Germinal center (tissue), 1 donor: ENCODE results near the gene ELAPOR2.
"Not testable (repeated sequence)": the region's sequence is repeated elsewhere in the genome, so short reads cannot be mapped to it uniquely, and the experiment has no call there.

Experiments used
- DNase-seq: peaks from one replicate; pipeline ENCODE4 v3.0.0; 2012; ENCODE audit warnings: mixed read lengths, low spot score

Gene ELAPOR2

DNA sequence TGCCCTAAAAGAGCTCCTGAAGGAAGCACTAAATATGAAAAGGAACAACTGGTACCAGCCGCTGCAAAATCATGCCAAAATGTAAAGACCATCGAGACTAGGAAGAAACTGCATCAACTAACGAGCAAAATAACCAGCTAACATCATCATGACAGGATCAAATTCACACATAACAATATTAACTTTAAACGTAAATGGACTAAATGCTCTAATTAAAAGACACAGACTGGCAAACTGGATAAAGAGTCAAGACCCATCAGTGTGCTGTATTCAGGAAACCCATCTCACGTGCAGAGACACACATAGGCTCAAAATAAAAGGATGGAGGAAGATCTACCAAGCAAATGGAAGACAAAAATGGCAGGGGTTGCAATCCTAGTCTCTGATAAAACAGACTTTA lies 17.9 kb downstream of the ELAPOR2 start:
- not testable (repeated sequence) for DNase-seq

DNA sequence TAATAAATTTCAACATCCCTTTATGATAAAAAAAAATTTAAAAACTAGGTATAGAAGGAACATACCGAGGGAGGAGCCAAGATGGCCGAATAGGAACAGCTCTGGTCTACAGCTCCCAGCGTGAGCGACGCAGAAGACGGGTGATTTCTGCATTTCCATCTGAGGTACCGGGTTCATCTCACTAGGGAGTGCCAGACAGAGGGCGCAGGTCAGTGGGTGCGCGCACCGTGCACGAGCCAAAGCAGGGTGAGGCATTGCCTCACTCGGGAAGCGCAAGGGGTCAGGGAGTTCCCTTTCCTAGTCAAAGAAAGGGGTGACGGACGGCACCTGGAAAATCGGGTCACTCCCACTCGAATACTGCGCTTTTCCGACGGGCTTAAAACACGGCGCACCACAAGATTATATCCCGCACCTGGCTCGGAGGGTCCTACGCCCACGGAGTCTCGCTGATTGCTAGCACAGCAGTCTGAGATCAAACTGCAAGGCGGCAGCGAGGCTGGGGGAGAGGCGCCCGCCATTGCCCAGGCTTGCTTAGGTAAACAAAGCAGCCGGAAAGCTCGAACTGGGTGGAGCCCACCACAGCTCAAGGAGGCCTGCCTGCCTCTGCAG lies 19.7 kb downstream of the ELAPOR2 start:
- not testable (repeated sequence) for DNase-seq

DNA sequence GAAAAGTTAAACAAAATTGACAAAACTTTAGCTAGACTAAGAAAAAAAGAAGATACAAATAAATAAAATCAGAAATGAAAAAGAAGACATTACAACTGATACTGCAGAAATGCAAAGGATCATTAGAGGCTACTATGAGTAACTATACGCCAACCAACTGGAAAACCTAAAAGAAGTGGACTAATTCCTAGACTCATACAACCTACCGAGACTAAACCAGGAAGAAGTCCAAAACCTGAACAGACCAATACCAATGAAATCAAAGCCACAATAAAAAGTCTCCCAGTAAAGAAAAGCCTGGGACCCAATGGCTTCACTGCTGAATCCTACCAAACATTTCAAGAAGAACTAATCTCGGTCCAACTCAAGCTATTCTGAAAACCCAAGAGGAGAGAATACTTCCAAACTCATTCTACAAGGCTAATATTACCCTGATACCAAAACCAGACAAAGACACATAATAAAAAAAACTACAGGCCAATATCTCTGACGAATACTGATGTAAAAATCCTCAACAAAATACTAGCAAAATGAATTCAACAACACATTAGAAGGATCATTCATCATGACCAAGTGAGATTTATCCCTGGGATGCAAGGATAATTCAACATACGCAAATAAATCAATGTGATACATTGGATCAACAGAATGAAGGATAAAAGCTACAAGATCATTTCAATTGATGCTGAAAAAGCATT lies 20.3 kb downstream of the ELAPOR2 start:
- no peak for DNase-seq

DNA sequence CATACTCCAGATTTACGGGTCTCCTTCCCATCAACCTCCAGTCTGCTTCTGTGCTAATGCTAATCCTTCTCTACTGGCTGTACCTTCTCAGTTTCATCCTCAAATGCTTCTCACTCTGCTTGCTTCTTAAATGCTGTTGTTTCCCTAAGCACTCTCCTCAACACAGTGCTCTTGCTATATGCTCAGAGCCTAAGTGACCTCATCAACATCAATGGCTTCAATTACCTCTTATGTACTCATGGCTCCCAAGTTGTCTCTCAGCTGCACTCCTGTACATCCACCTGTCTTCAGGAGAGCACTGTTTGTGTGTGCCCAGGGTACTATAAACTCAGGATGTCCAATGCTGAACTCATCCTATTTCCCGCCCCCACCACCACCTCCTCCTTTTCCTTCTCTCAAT lies 22.5 kb downstream of the ELAPOR2 start:
- DNase-seq: no peak

DNA sequence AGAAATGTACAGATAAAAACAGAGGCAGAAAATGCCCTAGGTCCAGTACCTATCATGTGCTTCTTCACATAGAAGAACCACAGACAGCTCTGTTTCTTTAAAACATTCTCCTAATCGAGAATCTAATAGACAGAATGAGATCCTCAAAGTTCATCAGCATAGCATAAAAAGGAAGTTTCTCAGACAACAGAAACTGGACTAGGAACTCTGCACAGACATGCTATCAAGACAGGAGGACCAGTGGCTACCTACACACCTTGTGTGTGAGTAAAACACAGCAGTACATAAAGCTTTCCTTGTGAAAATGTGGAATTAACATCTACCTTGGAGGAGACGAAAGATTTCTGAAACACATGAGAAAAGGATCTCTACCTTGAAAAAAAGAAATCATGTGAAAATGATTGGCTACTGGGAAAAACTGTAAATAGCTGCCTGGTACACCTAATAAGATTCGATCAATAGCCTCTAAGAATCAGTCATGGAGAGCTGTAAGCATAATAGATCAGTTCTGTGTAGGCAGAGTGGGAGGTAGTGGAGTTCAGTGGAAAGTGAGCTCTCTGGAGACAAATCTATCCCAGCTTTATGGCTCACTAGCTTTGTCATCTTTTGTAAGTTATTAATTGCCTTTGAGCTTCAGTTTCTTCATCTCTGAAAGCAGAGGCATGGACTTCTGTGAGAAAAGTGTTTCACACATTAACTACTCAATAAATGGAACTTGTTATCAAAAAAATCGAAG lies 26.7 kb downstream of the ELAPOR2 start:
- DNase-seq: no peak

DNA sequence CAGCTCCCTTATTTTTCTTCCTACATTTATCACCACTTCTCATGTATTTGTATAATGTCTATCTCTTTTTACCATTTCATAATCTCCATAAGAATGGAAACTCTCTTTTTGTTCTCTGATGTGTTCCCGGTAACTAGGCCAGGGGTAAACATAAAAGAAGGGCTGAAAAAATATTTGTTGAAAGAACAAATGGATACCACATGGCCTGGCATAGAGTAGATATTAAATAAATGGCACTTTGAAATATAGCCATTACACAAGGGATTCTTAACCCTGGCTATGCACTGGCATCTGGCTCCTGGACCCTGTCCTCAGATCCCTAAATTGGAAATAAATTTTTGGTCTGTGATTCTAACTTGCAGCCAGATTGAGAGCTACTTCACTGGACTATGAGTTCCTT lies 30.4 kb downstream of the ELAPOR2 start:
- DNase-seq: no peak

DNA sequence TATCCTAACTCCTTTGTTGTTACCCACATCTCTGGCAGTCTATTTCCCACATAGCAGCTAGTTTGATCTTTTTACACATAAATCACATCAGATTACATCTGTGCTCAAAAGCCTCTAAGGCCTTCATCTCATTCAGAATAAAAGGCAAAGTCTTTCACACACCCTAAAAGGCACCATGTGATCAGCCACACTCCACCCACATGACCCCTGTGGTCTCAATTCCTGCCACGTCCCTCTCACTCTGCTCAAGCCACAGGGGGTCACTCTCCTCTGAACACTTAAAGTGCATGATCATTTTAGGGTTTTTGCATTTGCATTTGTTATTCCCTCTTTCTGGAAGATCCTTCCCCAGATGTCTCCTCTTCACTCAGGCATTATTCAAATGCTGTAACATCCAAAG lies 30.8 kb downstream of the ELAPOR2 start:
- no peak for DNase-seq

DNA sequence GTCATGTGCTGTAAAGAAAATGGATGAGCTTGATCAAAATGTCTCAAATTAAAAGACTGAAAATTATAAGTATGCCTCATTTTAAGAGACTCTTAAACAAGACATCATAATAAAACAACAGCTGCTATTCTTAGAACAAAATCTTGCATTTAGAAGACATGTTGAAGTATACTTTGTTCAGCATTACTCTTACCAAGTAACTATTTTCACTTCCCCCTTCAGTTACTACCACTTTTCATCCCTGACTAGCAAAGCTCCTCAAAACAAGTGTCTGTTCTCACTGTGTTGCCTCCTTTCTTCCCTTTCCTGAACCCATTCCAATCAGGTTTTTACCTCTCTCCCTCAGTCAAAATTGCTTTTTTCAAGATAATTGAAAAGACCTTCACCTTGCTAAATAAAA lies 31.6 kb downstream of the ELAPOR2 start:
- peak; percentile 7 for DNase-seq

DNA sequence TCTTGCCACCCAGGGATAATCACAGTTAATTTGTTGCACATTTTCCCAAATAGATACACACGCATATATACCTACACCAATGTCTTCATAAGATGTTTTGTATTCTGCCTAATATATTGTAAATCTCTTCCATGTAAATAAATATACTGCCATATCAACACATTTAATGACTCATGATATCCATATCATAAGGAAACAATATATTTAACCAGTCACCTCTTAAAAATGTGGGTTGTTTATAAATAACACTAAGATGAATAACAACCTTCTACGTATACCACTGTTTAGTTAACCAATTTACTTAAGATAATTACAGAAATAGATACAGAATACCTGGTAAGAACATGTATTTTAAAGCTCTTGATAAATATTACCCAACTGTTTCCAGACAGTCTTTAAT lies 38.2 kb downstream of the ELAPOR2 start:
- DNase-seq: no peak

DNA sequence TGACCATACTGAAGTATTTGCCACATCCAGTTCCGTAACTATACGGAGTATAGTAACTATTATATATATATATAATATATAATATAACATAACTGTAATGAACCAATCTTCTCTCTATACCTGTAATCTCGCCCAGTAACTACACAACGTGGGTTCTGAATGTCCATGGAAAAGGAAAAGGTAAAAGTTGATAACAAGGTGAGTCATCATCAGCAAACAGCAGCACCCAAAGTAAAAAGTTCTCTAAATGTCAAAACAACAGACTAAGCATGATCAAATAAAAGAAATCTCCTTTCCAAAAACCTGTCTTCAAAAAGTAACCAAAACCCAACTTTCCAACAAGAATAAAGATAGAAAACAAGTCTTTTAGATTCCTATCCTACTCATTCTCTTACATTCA lies 42.8 kb downstream of the ELAPOR2 start:
- no peak for DNase-seq

DNA sequence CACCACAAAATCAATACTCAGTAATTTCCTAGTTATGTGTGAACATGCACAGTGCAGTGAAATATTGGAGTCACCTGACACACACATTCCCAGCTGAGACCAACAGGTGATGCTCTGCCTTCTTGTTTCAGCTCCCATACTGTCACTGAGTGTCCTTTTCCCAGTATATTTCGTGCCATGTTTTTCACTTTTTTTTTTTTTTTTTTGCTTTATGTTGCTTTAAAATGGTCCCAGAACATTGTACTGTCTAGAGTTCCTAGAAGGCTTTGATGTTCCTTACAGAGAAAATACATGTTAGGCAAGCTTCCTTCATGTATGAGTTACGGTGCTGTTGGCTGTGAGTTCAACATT lies 45.6 kb downstream of the ELAPOR2 start:
- DNase-seq: no peak

DNA sequence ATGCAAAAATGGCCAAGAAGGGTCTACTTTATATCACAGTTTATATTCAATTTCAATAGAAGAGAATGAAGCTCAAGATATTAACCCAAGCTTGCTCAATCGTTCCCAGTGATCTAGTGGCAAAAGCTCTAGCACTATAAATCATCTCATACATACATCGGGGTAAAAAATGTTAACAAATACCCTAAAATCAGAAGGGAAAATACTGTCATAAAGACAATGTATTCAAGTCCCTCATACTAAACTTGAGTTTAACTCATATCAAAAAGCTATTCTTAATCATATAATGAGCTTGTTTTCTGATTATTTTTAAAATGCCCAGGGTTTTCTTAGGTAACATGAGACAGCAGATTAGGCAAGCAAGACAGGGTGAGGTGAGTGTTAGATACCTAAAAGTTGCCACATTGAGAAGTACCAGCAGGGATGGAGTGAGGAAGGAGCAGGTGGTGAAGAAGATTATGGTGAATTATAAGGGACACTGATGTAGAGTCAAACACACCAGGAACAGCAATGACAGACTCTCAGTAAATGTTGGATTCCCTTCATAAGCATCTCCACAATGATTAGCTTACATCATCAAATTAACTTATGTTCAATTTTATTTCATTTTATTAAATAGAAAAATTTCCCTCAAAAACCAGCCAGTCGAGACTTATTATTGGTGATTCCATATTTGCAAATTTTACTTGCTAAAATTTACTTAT lies 46.2 kb downstream of the ELAPOR2 start:
- no peak for DNase-seq
